T-helper 1 cell treated with Interleukin-12 subunit alpha and Interleukin-12 subunit beta and Interleukin-4 antibody, amounts not matched to agents 30 μg/mL and 1 μg/mL, for 36 hours (primary cell): Measurements from ENCODE around the gene SIK1.
"Not testable (repeated sequence)": the region's sequence is repeated elsewhere in the genome, so short reads cannot be mapped to it uniquely, and the experiment has no call there.

Source experiments
- H3K27ac Mint-ChIP-seq: one replicate; pipeline ENCODE4 v1.8.0; 2021; ENCODE audit warnings: mild to moderate bottlenecking, mixed read lengths
- H3K27me3 Mint-ChIP-seq: one replicate; pipeline ENCODE4 v1.8.0; 2021; ENCODE audit warnings: low read depth, mixed read lengths
- H3K36me3 Mint-ChIP-seq: one replicate; pipeline ENCODE4 v1.8.0; 2021; ENCODE audit warnings: low read depth, mixed read lengths
- H3K4me1 Mint-ChIP-seq: one replicate; pipeline ENCODE4 v1.8.0; 2021; ENCODE audit warnings: low read depth, mixed read lengths
- H3K4me3 Mint-ChIP-seq: one replicate; pipeline ENCODE4 v1.8.0; 2021; ENCODE audit warnings: mild to moderate bottlenecking, moderate library complexity, mixed read lengths
- H3K9me3 Mint-ChIP-seq: one replicate; pipeline ENCODE4 v1.8.0; 2021; ENCODE audit warnings: mixed read lengths

SIK1 gene

GRCh38 chr21:43447353-43447977 lies 20.5 kb upstream of the SIK1 start:
- H3K27me3 Mint-ChIP-seq, H3K9me3 Mint-ChIP-seq, H3K36me3 Mint-ChIP-seq: not testable (repeated sequence)

GRCh38 chr21:43446277-43446932 lies 19.5 kb upstream of the SIK1 start:
- H3K27ac Mint-ChIP-seq, H3K27me3 Mint-ChIP-seq, H3K9me3 Mint-ChIP-seq, H3K4me1 Mint-ChIP-seq, H3K36me3 Mint-ChIP-seq, H3K4me3 Mint-ChIP-seq: not testable (repeated sequence)

More at GRCh38 chr21:43447353-43447977, 20.5 kb upstream of the SIK1 start:
- H3K4me3 Mint-ChIP-seq, H3K4me1 Mint-ChIP-seq, H3K27ac Mint-ChIP-seq: not testable (repeated sequence)

DNA sequence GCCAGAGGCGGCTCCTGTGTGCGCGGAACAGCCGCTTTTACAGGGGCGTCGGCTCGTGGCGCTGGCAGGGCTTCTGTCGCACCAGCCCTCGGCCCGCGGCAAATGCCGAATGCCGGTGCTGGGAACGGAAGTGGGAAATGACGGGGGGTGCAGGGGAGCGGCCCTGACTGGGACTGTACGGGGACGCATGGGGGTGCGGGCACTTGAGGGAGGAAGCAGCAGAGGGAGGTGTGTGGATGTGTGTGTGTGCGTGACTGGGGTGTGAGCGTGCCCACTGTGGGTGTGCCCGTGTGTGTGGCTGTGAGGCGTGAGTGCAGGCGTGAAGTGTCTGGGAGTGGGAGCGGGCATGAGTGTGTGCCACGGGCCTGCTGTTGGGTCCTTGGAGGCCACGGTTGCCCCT lies 17.6 kb upstream of the SIK1 start:
- not testable (repeated sequence) for H3K36me3 Mint-ChIP-seq, H3K4me3 Mint-ChIP-seq, H3K9me3 Mint-ChIP-seq, H3K27me3 Mint-ChIP-seq, H3K4me1 Mint-ChIP-seq, H3K27ac Mint-ChIP-seq

GRCh38 chr21:43442571-43442970 lies 15.6 kb upstream of the SIK1 start:
- H3K4me1 Mint-ChIP-seq, H3K36me3 Mint-ChIP-seq, H3K9me3 Mint-ChIP-seq, H3K27me3 Mint-ChIP-seq, H3K27ac Mint-ChIP-seq, H3K4me3 Mint-ChIP-seq: not testable (repeated sequence)

- not testable (repeated sequence) for H3K4me3 Mint-ChIP-seq, H3K9me3 Mint-ChIP-seq, H3K27ac Mint-ChIP-seq, H3K27me3 Mint-ChIP-seq, H3K36me3 Mint-ChIP-seq, H3K4me1 Mint-ChIP-seq
Measured at GRCh38 chr21:43440835-43441727, 14.2 kb upstream of the SIK1 start.

DNA sequence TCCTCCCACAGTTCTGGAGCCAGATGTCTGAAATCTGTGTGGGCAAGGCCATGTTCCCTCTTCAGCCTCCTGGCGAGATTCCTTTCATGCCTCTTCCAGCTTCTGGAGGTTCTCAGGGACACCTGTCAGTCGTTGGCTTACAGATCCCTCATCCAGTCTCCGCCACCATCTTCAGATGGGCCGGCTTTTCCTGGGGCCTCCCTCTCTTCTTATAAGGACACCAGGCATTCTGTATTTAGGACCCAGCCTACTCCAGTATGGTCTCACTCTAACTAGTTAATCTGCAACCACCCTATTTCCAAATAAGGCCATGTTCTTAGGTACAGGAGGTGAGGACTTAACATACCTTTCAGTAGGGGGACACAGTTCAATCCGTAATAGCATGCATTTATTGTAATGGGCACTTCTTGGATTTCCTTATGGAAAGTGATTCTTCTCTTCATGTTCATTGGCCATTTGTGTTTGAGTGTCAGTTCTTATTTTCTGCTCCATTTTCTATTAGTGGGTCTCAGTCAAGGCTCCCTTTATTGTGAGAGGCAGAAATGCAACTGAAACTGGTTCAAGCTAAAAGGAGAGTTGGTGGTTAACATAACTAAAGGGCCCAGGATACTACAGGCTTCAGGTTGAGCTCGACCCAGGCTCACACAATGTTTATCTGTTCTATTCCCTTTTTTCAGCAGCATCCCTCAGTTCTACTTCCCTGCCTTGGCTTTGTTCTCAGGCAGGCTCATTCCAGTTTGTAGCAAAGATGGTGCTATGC lies 12.6 kb upstream of the SIK1 start:
- H3K9me3 Mint-ChIP-seq, H3K36me3 Mint-ChIP-seq, H3K27me3 Mint-ChIP-seq, H3K4me1 Mint-ChIP-seq, H3K27ac Mint-ChIP-seq, H3K4me3 Mint-ChIP-seq: not testable (repeated sequence)

GRCh38 chr21:43436272-43436671 lies 9.3 kb upstream of the SIK1 start:
- H3K4me3 Mint-ChIP-seq, H3K4me1 Mint-ChIP-seq, H3K9me3 Mint-ChIP-seq, H3K27me3 Mint-ChIP-seq, H3K27ac Mint-ChIP-seq, H3K36me3 Mint-ChIP-seq: not testable (repeated sequence)

GRCh38 chr21:43433340-43434136 lies 6.6 kb upstream of the SIK1 start:
- H3K27me3 Mint-ChIP-seq, H3K4me3 Mint-ChIP-seq, H3K9me3 Mint-ChIP-seq, H3K27ac Mint-ChIP-seq, H3K4me1 Mint-ChIP-seq, H3K36me3 Mint-ChIP-seq: not testable (repeated sequence)

GRCh38 chr21:43430830-43431416 lies 4.0 kb upstream of the SIK1 start:
- H3K4me3 Mint-ChIP-seq, H3K4me1 Mint-ChIP-seq, H3K9me3 Mint-ChIP-seq, H3K27me3 Mint-ChIP-seq, H3K36me3 Mint-ChIP-seq, H3K27ac Mint-ChIP-seq: not testable (repeated sequence)

DNA sequence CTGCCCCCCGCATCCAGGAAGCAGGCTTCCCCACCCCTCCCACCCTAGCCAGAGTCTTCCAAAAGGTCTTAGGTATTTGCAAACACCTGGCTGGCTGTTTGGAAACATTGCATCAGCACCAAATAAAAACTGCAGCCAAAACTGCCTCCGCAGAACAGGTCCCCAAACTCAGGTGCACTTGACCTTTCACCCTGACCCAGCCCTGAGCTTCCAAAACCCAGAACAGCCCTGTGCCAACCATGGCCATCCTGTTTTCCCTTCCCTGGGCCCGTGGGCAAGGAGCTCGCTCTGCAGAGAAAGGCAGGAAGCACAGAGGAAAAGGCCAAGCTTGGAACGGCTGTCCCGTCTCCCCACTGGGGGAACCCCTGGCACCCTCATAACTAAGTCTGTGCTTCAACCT lies 2.0 kb upstream of the SIK1 start:
- H3K36me3 Mint-ChIP-seq, H3K4me3 Mint-ChIP-seq, H3K27ac Mint-ChIP-seq, H3K4me1 Mint-ChIP-seq, H3K27me3 Mint-ChIP-seq, H3K9me3 Mint-ChIP-seq: not testable (repeated sequence)

GRCh38 chr21:43427242-43427559 lies 270 bp upstream of the SIK1 start:
- not testable (repeated sequence) for H3K9me3 Mint-ChIP-seq, H3K36me3 Mint-ChIP-seq, H3K27ac Mint-ChIP-seq, H3K4me1 Mint-ChIP-seq, H3K27me3 Mint-ChIP-seq, H3K4me3 Mint-ChIP-seq

- not testable (repeated sequence) for H3K36me3 Mint-ChIP-seq, H3K27me3 Mint-ChIP-seq, H3K27ac Mint-ChIP-seq, H3K9me3 Mint-ChIP-seq, H3K4me1 Mint-ChIP-seq, H3K4me3 Mint-ChIP-seq
Measured at GRCh38 chr21:43426004-43426403, 927 bp downstream of the SIK1 start.

- not testable (repeated sequence) for H3K9me3 Mint-ChIP-seq, H3K36me3 Mint-ChIP-seq, H3K27me3 Mint-ChIP-seq, H3K4me1 Mint-ChIP-seq, H3K27ac Mint-ChIP-seq, H3K4me3 Mint-ChIP-seq
Measured at GRCh38 chr21:43419475-43419874, 7.5 kb downstream of the SIK1 start.

DNA sequence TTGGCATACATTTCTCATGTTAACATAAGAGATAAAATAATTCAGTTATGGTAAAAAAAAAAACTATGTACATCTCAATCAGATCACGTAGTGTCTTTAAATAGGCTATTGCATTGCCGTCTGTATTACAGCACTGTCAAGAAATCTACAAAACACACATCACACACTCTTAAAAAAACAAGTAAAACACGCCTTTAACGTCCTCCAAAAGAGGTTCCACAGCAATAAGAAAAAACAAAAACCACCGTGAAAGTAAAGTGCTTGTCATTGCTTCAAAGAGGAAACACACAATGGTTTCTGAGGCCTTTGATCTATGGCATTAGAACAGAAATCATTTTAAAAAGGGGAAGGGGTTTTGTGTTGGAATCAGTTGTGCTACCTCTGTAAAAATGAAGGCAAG lies 12.4 kb downstream of the SIK1 start:
- not testable (repeated sequence) for H3K4me3 Mint-ChIP-seq, H3K9me3 Mint-ChIP-seq, H3K27me3 Mint-ChIP-seq, H3K27ac Mint-ChIP-seq, H3K4me1 Mint-ChIP-seq, H3K36me3 Mint-ChIP-seq
